BJ (cell line): ENCODE data around the gene CLEC2A. TPM values are rescaled to one million over a fixed set of nuclear protein-coding genes. Genes with fewer than 3 reads are reported as not detected.
A peak's percentile ranks its signal among the peaks of the same experiment; 100 is the strongest.

ENCODE experiments used
- CTCF ChIA-PET: fragments of 350-600 bp; formaldehyde crosslinking; extraction: SDS; loops from one replicate; lab custom pipeline; 2021; ENCODE audit warnings: antibody characterized with exemption, inconsistent platforms; lab: Yijun Ruan, JAX
- POLR2A ChIA-PET: fragments of 300-600 bp; sonication (Branson Sonifier 250); formaldehyde crosslinking; extraction: SDS; loops from one replicate; lab custom pipeline; 2021; ENCODE audit warnings: antibody characterized with exemption; lab: Charles Lee
- DNase-seq: peaks from one replicate; pipeline ENCODE4 v3.0.0-alpha.2; 2011; ENCODE audit warnings: low read depth
- H3K27me3 ChIP-seq: 2 replicates; pipeline ENCODE4 v1.6.0; 2011; ENCODE audit warnings: low read length; ENCODE audit not compliant: control insufficient read depth, insufficient read depth
- H3K36me3 ChIP-seq: 2 replicates; pipeline ENCODE4 v1.5.1; 2011; ENCODE audit warnings: low read length; ENCODE audit not compliant: control insufficient read depth, insufficient read depth
- H3K4me3 ChIP-seq: 2 replicates; pipeline ENCODE4 v1.5.1; 2011; ENCODE audit warnings: low read depth, mild to moderate bottlenecking, control low read depth, low read length
- CTCF ChIP-seq: IDR thresholded peaks from 2 replicates; pipeline ENCODE4 v1.5.1; 2011; ENCODE audit warnings: low read depth, mild to moderate bottlenecking, control low read depth, inconsistent platforms, low read length, moderate library complexity; ENCODE audit not compliant: insufficient read depth
- polyA plus RNA-seq: library from polyadenylated mRNA; depleted of rRNA; stranded (reverse); fragments of >200 nt; gene quantifications from 2 replicates; pipeline ENCODE4 v1.2.3, GENCODE V29; 2011

CLEC2A gene
- polyA plus RNA-seq, 1 experiment, result not detected

- no peak for TF ChIP-seq CTCF
- no peaks in the 10 kb centered on the region for H3K27me3 ChIP-seq
- DNase-seq, result no peak
- H3K36me3 ChIP-seq, result no peaks in the 10 kb centered on the region
- no peak overlapping the region for H3K4me3 ChIP-seq
- POLR2A ChIA-PET, result no interaction called here
- CTCF ChIA-PET, result interaction anchor here (1.2 to 5.1 kb wide), 4 partner anchors 13 to 180 kb away, joined by 4 to 64 read pairs (median 17); no protein-coding TSS in a partner anchor
Observed at GRCh38 chr12:9926876-9927275, 5.3 kb downstream of the CLEC2A start.

- POLR2A ChIA-PET, result no interaction called here
- CTCF ChIA-PET, result interaction anchor here (0.6 to 5.1 kb wide), 5 partner anchors 14 to 179 kb away, joined by 3 to 64 read pairs (median 8); no protein-coding TSS in a partner anchor
- Histone ChIP-seq H3K36me3 (no peaks in the 10 kb centered on the region), H3K4me3 (no peak overlapping the region), H3K27me3 (no peaks in the 10 kb centered on the region)
- DNase-seq, result no peak
- peak; percentile 64 for TF ChIP-seq CTCF
Observed at GRCh38 chr12:9925705-9926393, 6.3 kb downstream of the CLEC2A start.

GRCh38 chr12:9922429-9922828 is 9.7 kb downstream of the CLEC2A start:
- Histone ChIP-seq H3K27me3 (no peaks in the 10 kb centered on the region; the same call in 1 of the 2 replicates), H3K36me3 (no peaks in the 10 kb centered on the region), H3K4me3 (no peak overlapping the region)
- no peak for TF ChIP-seq CTCF
- no peak for DNase-seq
- ChIA-PET POLR2A (no interaction called here), CTCF (interaction anchor here (0.8 to 2.9 kb wide), 2 partner anchors 109 to 172 kb away, joined by 4 to 20 read pairs; no protein-coding TSS in a partner anchor)

GRCh38 chr12:9920451-9920850 is 11.7 kb downstream of the CLEC2A start:
- DNase-seq, result no peak
- H3K36me3 ChIP-seq, result no peaks in the 10 kb centered on the region
- no peaks in the 10 kb centered on the region; the same call in 1 of the 2 replicates for H3K27me3 ChIP-seq
- TF ChIP-seq CTCF, result no peak
- POLR2A ChIA-PET, result no interaction called here
- H3K4me3 ChIP-seq, result no peak overlapping the region
- CTCF ChIA-PET, result interaction anchor here (2.9 kb wide), 1 partner anchor 170 kb away, joined by 20 read pairs; no protein-coding TSS in a partner anchor

GRCh38 chr12:9919443-9919842 is 12.7 kb downstream of the CLEC2A start:
- no peaks in the 10 kb centered on the region; the same call in 1 of the 2 replicates for H3K27me3 ChIP-seq
- no peak for TF ChIP-seq CTCF
- CTCF ChIA-PET, result interaction anchor here (1.9 kb wide), 1 partner anchor 105 kb away, joined by 8 read pairs; no protein-coding TSS in a partner anchor

More at GRCh38 chr12:9919443-9919842, 12.7 kb downstream of the CLEC2A start:
- Histone ChIP-seq H3K4me3 (no peak overlapping the region), H3K36me3 (no peaks in the 10 kb centered on the region)
- no peak for DNase-seq
- POLR2A ChIA-PET, result no interaction called here
